ENCODE data around the gene EPAS1. TPM values are rescaled to one million over a fixed set of nuclear protein-coding genes. Genes with fewer than 3 reads are reported as not detected.
A peak's percentile ranks its signal among the peaks of the same experiment; 100 is the strongest.

EPAS1 gene
- total RNA-seq, 1 donor: 132 TPM

- no peak for DNase-seq (ENCODE audit: low read depth)
- no peak overlapping the region for H3K4me3 ChIP-seq (ENCODE audit: low read depth, low read length)
- TF ChIP-seq CTCF (IDR thresholded peaks at IDR 0.05; ENCODE audit: insufficient read depth, low read depth, low read length): no peak
Observed at GRCh38 chr2:46349115-46349547, 51.9 kb downstream of the EPAS1 start.

GRCh38 chr2:46350029-46350689 is 53.0 kb downstream of the EPAS1 start:
- H3K4me3 ChIP-seq (ENCODE audit: low read depth, low read length): no peak overlapping the region
- TF ChIP-seq CTCF (IDR thresholded peaks at IDR 0.05; ENCODE audit: insufficient read depth, low read depth, low read length): no peak
- DNase-seq (ENCODE audit: low read depth): no peak

- no peak overlapping the region for H3K4me3 ChIP-seq (ENCODE audit: low read depth, low read length)
- no peak for TF ChIP-seq CTCF (IDR thresholded peaks at IDR 0.05; ENCODE audit: insufficient read depth, low read depth, low read length)
- DNase-seq (ENCODE audit: low read depth): no peak
Observed at GRCh38 chr2:46351098-46351749, 54.0 kb downstream of the EPAS1 start.

GRCh38 chr2:46351750-46352138 is 54.5 kb downstream of the EPAS1 start:
- no peak overlapping the region for H3K4me3 ChIP-seq (ENCODE audit: low read depth, low read length)
- DNase-seq (ENCODE audit: low read depth): no peak
- no peak for TF ChIP-seq CTCF (IDR thresholded peaks at IDR 0.05; ENCODE audit: insufficient read depth, low read depth, low read length)

- H3K4me3 ChIP-seq (ENCODE audit: low read depth, low read length): no peak overlapping the region
- peak; percentile 45 for DNase-seq (ENCODE audit: low read depth)
- peak; percentile 47 for TF ChIP-seq CTCF (IDR thresholded peaks at IDR 0.05; ENCODE audit: insufficient read depth, low read depth, low read length)
Observed at GRCh38 chr2:46352621-46353020, 55.4 kb downstream of the EPAS1 start.

- no peak for DNase-seq (ENCODE audit: low read depth)
- no peak for TF ChIP-seq CTCF (IDR thresholded peaks at IDR 0.05; ENCODE audit: insufficient read depth, low read depth, low read length)
- no peak overlapping the region for H3K4me3 ChIP-seq (ENCODE audit: low read depth, low read length)
Observed at GRCh38 chr2:46353509-46353908, 56.3 kb downstream of the EPAS1 start.

All from fibroblast of villous mesenchyme (primary cell).